Fibroblast of lung (primary cell): ENCODE measurements around the gene TRAP1. TPM values are rescaled to one million over a fixed set of nuclear protein-coding genes. Genes with fewer than 3 reads are reported as not detected.

Source experiments
- DNase-seq, 2 donors: peaks; one replicate each; pipeline versions ENCODE4 v3.0.0 to v3.0.0-alpha.2; 2010; ENCODE audit warnings: low read depth in 2 of 2
- H2AFZ ChIP-seq: 2 replicates; pipeline ENCODE4 v1.5.1; 2012; ENCODE audit warnings: low read length, control low read depth, inconsistent platforms
- H3K27ac ChIP-seq: 2 replicates; pipeline ENCODE4 v1.5.1; 2011; ENCODE audit warnings: low read length, control low read depth; ENCODE audit not compliant: insufficient read depth
- H3K27me3 ChIP-seq: 2 replicates; pipeline ENCODE4 v1.5.1; 2011; ENCODE audit warnings: mild to moderate bottlenecking, low read length; ENCODE audit not compliant: control insufficient read depth, insufficient read depth
- H3K36me3 ChIP-seq: 2 replicates; pipeline ENCODE4 v1.5.1; 2011; ENCODE audit warnings: low read length; ENCODE audit not compliant: control insufficient read depth, insufficient read depth
- H3K4me1 ChIP-seq: 2 replicates; pipeline ENCODE4 v1.5.1; 2011; ENCODE audit warnings: low read length; ENCODE audit not compliant: control insufficient read depth, insufficient read depth; ENCODE audit errors: extremely low read depth
- H3K4me2 ChIP-seq: 2 replicates; pipeline ENCODE4 v1.5.1; 2011; ENCODE audit warnings: low read length, control low read depth; ENCODE audit not compliant: insufficient read depth; ENCODE audit errors: extremely low read depth
- H3K4me3 ChIP-seq, 4 experiments: fragments of 200-600 bp in 1 of 4; sonication (generic) in 1 of 4; replicated peaks in 1 of 4; 2 replicates each; pipeline ENCODE4 v1.5.1; 2011 to 2016; ENCODE audit warnings: low read length in 4 of 4, low read depth in 3 of 4, mild to moderate bottlenecking in 3 of 4, control low read depth in 2 of 4, inconsistent platforms in 1 of 4, mixed read lengths in 1 of 4; ENCODE audit not compliant: insufficient read depth in 1 of 4; ENCODE audit errors: control extremely low read depth in 1 of 4
- H3K79me2 ChIP-seq: 2 replicates; pipeline ENCODE4 v1.5.1; 2012; ENCODE audit warnings: mild to moderate bottlenecking, low read length, inconsistent platforms; ENCODE audit not compliant: control insufficient read depth, insufficient read depth
- H3K9ac ChIP-seq: 2 replicates; pipeline ENCODE4 v1.5.1; 2011; ENCODE audit warnings: mild to moderate bottlenecking, low read length, control low read depth; ENCODE audit not compliant: insufficient read depth
- H3K9me3 ChIP-seq: 2 replicates; pipeline ENCODE4 v1.5.1; 2012; ENCODE audit warnings: low read depth, low read length; ENCODE audit not compliant: control insufficient read depth, insufficient read depth
- H4K20me1 ChIP-seq: 2 replicates; pipeline ENCODE4 v1.5.1; 2011; ENCODE audit warnings: low read length; ENCODE audit not compliant: control insufficient read depth, insufficient read depth; ENCODE audit errors: extremely low read depth
- EZH2 ChIP-seq: IDR thresholded peaks from 2 replicates; pipeline ENCODE4 v1.5.1; 2012; ENCODE audit warnings: low read length, control low read depth, mild to moderate bottlenecking; ENCODE audit errors: missing control alignments
- polyA plus RNA-seq, 2 donors: library from polyadenylated mRNA; depleted of rRNA in 1 of 2; stranded (reverse) in 1 of 2; unstranded in 1 of 2; fragments of >200 nt; gene quantifications; 2 replicates each; pipeline ENCODE4 v1.2.1, GENCODE V29; 2011 to 2012; ENCODE audit warnings: missing spikeins in 1 of 2
- total RNA-seq: library from RNA; depleted of rRNA; stranded (reverse); fragments of >200 nt; gene quantifications from 2 replicates; pipeline ENCODE4 v1.2.1, GENCODE V29; 2014
- TF ChIP-seq, protein P1 (sequence below), 2 donors: IDR thresholded peaks in 1 of 2; conservative IDR thresholded peaks in 1 of 2; 1 replicate in 1 of 2; 2 replicates in 1 of 2; pipeline ENCODE4 v1.5.1; 2011 to 2012; ENCODE audit warnings: low read length in 2 of 2, control low read depth in 1 of 2, inconsistent platforms in 1 of 2, low read depth in 1 of 2, mild to moderate bottlenecking in 1 of 2

Gene TRAP1
- total and polyA plus RNA-seq, 2 donors (not counting 1 experiment from before 2014, with no cell fraction given) = 52.1 to 97.8 TPM

DNA sequence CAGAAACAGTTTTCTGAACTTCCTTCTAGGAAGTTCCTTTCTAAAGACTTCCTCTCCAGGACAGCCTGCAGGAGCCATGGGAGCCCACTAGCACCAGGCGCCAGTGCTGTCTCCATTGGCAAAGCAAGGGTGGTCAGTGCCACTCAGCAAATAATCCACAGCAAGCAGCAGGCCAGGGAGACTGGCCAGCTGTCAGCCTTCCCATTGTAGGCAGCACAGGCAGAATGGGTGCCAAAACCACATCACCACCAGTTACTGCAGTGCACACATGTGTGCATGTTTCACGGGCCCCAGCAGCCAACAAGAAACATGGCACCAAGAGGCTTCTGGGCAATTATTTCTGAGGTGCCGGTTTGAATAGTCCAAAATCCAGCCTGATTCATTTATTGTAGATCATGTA is 36.1 kb downstream of the TRAP1 start:
- TF ChIP-seq, protein P1, sequence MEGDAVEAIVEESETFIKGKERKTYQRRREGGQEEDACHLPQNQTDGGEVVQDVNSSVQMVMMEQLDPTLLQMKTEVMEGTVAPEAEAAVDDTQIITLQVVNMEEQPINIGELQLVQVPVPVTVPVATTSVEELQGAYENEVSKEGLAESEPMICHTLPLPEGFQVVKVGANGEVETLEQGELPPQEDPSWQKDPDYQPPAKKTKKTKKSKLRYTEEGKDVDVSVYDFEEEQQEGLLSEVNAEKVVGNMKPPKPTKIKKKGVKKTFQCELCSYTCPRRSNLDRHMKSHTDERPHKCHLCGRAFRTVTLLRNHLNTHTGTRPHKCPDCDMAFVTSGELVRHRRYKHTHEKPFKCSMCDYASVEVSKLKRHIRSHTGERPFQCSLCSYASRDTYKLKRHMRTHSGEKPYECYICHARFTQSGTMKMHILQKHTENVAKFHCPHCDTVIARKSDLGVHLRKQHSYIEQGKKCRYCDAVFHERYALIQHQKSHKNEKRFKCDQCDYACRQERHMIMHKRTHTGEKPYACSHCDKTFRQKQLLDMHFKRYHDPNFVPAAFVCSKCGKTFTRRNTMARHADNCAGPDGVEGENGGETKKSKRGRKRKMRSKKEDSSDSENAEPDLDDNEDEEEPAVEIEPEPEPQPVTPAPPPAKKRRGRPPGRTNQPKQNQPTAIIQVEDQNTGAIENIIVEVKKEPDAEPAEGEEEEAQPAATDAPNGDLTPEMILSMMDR (conservative IDR thresholded peaks at IDR 0.05 in 1 of 2, IDR thresholded peaks at IDR 0.05 in 1 of 2; ENCODE audit: low read depth in 1 of 2, low read length in 2 of 2) = no peak
- no peak for TF ChIP-seq EZH2
- DNase-seq = peak in 1 of 2 donors; percentile 13
- no peak overlapping the region for H3K9ac ChIP-seq
- H3K9me3 ChIP-seq = no peaks in the 10 kb centered on the region
- no peaks in the 10 kb centered on the region for H4K20me1 ChIP-seq
- H3K4me3 ChIP-seq = no peak overlapping the region
- H2AFZ ChIP-seq = no peak overlapping the region
- no peaks in the 10 kb centered on the region for H3K27me3 ChIP-seq
- H3K27ac ChIP-seq = no peak overlapping the region
- H3K36me3 ChIP-seq = peaks cover 9% of the 10 kb centered on the region
- no peak overlapping the region for H3K4me2 ChIP-seq
- H3K79me2 ChIP-seq = no peaks in the 10 kb centered on the region
- H3K4me1 ChIP-seq = no peaks in the 10 kb centered on the region

DNA sequence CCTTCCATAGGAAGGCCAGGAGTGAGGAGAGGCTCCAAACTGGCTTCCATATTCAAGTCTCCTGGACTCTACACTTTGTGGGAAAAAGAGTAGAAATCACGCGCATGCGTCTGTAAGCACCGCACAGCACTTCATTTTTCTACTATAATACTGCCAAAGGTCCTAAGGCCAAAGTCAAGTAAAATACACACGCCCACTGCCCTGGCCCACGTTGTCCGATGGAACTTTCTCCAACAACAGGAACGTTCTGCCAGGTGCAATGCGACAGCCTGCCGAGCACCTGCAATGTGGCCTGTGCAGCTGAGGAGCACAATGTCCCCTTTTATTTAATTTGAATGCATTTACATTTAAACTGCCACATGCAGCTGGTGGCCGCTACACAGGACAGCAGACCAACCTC is 39.3 kb downstream of the TRAP1 start:
- Histone ChIP-seq H3K79me2 (no peaks in the 10 kb centered on the region), H3K9ac (no peak overlapping the region), H3K4me1 (no peaks in the 10 kb centered on the region), H3K4me3 (no peak overlapping the region), H3K9me3 (no peaks in the 10 kb centered on the region), H3K36me3 (peaks cover 16% of the 10 kb centered on the region), H4K20me1 (no peaks in the 10 kb centered on the region), H3K27me3 (no peaks in the 10 kb centered on the region), H3K4me2 (no peak overlapping the region), H3K27ac (no peak overlapping the region), H2AFZ (no peak overlapping the region)
- TF ChIP-seq EZH2 = no peak
- DNase-seq = no peak

DNA sequence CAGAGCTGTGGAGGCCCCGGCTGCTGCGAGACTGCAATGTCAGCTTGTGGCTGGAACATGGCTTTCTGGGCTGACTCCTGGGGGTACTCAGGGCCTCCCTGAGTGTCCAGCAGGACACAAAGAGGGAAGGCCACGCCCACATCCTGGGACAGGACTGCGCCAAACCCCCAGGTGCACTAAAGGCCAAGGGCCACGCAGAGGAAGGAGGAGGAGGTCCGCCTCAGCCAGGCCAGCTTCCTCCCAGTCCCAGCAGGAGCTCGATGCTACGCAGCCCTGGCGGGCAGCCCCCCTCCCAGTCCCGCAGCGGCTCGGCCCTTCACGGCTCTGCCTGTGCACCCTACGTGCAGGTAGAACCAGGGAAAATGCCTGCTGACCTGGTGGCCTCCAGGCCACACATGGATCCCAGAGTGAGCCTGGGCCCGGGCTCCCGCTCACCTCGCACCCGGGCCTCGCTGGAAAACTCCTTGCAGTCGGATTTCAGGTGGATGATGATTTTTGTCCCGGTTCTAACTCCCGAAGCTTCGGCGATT is 41.7 kb downstream of the TRAP1 start:
- H3K27me3 ChIP-seq = no peaks in the 10 kb centered on the region
- H3K4me3 ChIP-seq = no peak overlapping the region
- TF ChIP-seq, protein P1 (conservative IDR thresholded peaks at IDR 0.05 in 1 of 2, IDR thresholded peaks at IDR 0.05 in 1 of 2; ENCODE audit: low read depth in 1 of 2, low read length in 2 of 2) = no peak
- TF ChIP-seq EZH2 = no peak
- no peak overlapping the region for H3K27ac ChIP-seq
- no peaks in the 10 kb centered on the region for H3K79me2 ChIP-seq
- H3K4me2 ChIP-seq = no peak overlapping the region
- no peaks in the 10 kb centered on the region for H4K20me1 ChIP-seq
- DNase-seq = no peak
- no peak overlapping the region for H2AFZ ChIP-seq
- H3K4me1 ChIP-seq = no peaks in the 10 kb centered on the region
- H3K9ac ChIP-seq = no peak overlapping the region
- H3K36me3 ChIP-seq = peaks cover 18% of the 10 kb centered on the region
- H3K9me3 ChIP-seq = no peaks in the 10 kb centered on the region
